Activated T-helper 9 cell treated with anti-CD3 and anti-CD28 coated beads, Interleukin-2, amount 50 U/mL, for 16 hours (primary cell): ENCODE results near the gene ZBTB7B.
A peak's percentile ranks its signal among the peaks of the same experiment; 100 is the strongest.

ENCODE experiments used
- DNase-seq: peaks from one replicate; pipeline ENCODE4 v3.0.0-alpha.2; 2020; ENCODE audit warnings: low read depth

The ZBTB7B gene

GRCh38 chr1:155017041-155017945, 14.7 kb downstream of the ZBTB7B start:
- DNase-seq: peak; percentile 90

- DNase-seq: no peak
Observed at GRCh38 chr1:155017946-155018316, 15.3 kb downstream of the ZBTB7B start.

- no peak for DNase-seq
Observed at GRCh38 chr1:155018617-155019348, 16.2 kb downstream of the ZBTB7B start.

- DNase-seq: no peak
Observed at GRCh38 chr1:155019377-155020245, 17.0 kb downstream of the ZBTB7B start.

- no peak for DNase-seq
Observed at GRCh38 chr1:155022136-155022926, 19.7 kb downstream of the ZBTB7B start.

GRCh38 chr1:155022927-155023236, 20.3 kb downstream of the ZBTB7B start:
- no peak for DNase-seq

- DNase-seq: no peak
Observed at GRCh38 chr1:155023627-155024026, 21.0 kb downstream of the ZBTB7B start.

GRCh38 chr1:155024315-155024714, 21.7 kb downstream of the ZBTB7B start:
- no peak for DNase-seq

GRCh38 chr1:155026154-155026553, 23.6 kb downstream of the ZBTB7B start:
- DNase-seq: no peak

GRCh38 chr1:155026588-155026987, 24.0 kb downstream of the ZBTB7B start:
- DNase-seq: no peak

GRCh38 chr1:155029513-155030242, 27.1 kb downstream of the ZBTB7B start:
- no peak for DNase-seq

- DNase-seq: no peak
Observed at GRCh38 chr1:155030243-155030795, 27.7 kb downstream of the ZBTB7B start.

GRCh38 chr1:155030899-155031298, 28.3 kb downstream of the ZBTB7B start:
- no peak for DNase-seq

- no peak for DNase-seq
Observed at GRCh38 chr1:155032886-155033285, 30.3 kb downstream of the ZBTB7B start.

- DNase-seq: no peak
Observed at GRCh38 chr1:155033524-155033923, 30.9 kb downstream of the ZBTB7B start, which contains the start of the genes DCST1 and DCST2. Gene DCST1, plus strand, starts transcription at chr1:155033824. Its CDS starts 213 bp downstream, at chr1:155034037. Gene DCST2, minus strand, starts transcription at chr1:155033781. Its CDS starts 80 bp downstream, at chr1:155033701.

GRCh38 chr1:155034318-155035208, 32.0 kb downstream of the ZBTB7B start:
- DNase-seq: no peak

- DNase-seq: no peak
Observed at GRCh38 chr1:155035936-155036335, 33.3 kb downstream of the ZBTB7B start.

GRCh38 chr1:155037043-155037442, 34.4 kb downstream of the ZBTB7B start:
- DNase-seq: no peak

GRCh38 chr1:155037851-155038441, 35.3 kb downstream of the ZBTB7B start:
- no peak for DNase-seq
